Skin of body (tissue), 2 donors: ENCODE results near the gene SIL1. TPM values are rescaled to one million over a fixed set of nuclear protein-coding genes. Genes with fewer than 3 reads are reported as not detected.
"Not testable (repeated sequence)": the region's sequence is repeated elsewhere in the genome, so short reads cannot be mapped to it uniquely, and the experiment has no call there.

ENCODE experiments used
- DNase-seq: peaks from one replicate; lab custom pipeline; 2025; lab: John Stamatoyannopoulos, UW
- total RNA-seq: library from RNA; depleted of rRNA; stranded (reverse); fragments of >200 nt; gene quantifications from one replicate; pipeline ENCODE4 v1.2.3, GENCODE V29; 2014

The SIL1 gene
- total RNA-seq, 1 donor from 2014 or later, result 29.8 TPM

- DNase-seq, result no peak
Observed at GRCh38 chr5:139204196-139204595, 6.0 kb upstream of the SIL1 start.

GRCh38 chr5:139199321-139199720 is 1.2 kb upstream of the SIL1 start:
- DNase-seq, result no peak

GRCh38 chr5:139196296-139196956 is 1.7 kb downstream of the SIL1 start:
- DNase-seq, result no peak

- no peak for DNase-seq
Observed at GRCh38 chr5:139194486-139194885, 3.7 kb downstream of the SIL1 start.

GRCh38 chr5:139193928-139194327 is 4.2 kb downstream of the SIL1 start:
- no peak for DNase-seq

- DNase-seq, result not testable (repeated sequence)
Observed at GRCh38 chr5:139192906-139193305, 5.3 kb downstream of the SIL1 start.

- not testable (repeated sequence) for DNase-seq
Observed at GRCh38 chr5:139191954-139192353, 6.2 kb downstream of the SIL1 start.

GRCh38 chr5:139190125-139190524 is 8.0 kb downstream of the SIL1 start:
- DNase-seq, result peak; percentile 51

GRCh38 chr5:139188558-139189270 is 9.5 kb downstream of the SIL1 start:
- no peak for DNase-seq

- no peak for DNase-seq
Observed at GRCh38 chr5:139186752-139187326, 11.3 kb downstream of the SIL1 start.

GRCh38 chr5:139186261-139186660 is 11.9 kb downstream of the SIL1 start:
- DNase-seq, result no peak

GRCh38 chr5:139185589-139185988 is 12.6 kb downstream of the SIL1 start:
- DNase-seq, result no peak

GRCh38 chr5:139183502-139183901 is 14.7 kb downstream of the SIL1 start:
- DNase-seq, result no peak

- no peak for DNase-seq
Observed at GRCh38 chr5:139182528-139183296, 15.5 kb downstream of the SIL1 start.

- no peak for DNase-seq
Observed at GRCh38 chr5:139181835-139182452, 16.2 kb downstream of the SIL1 start.

GRCh38 chr5:139181322-139181730 is 16.8 kb downstream of the SIL1 start:
- DNase-seq, result no peak

GRCh38 chr5:139180850-139181249 is 17.3 kb downstream of the SIL1 start:
- no peak for DNase-seq

- DNase-seq, result not testable (repeated sequence)
Observed at GRCh38 chr5:139179778-139180513, 18.2 kb downstream of the SIL1 start.

- peak; percentile 28 for DNase-seq
Observed at GRCh38 chr5:139178935-139179334, 19.2 kb downstream of the SIL1 start.

GRCh38 chr5:139178589-139178917 is 19.6 kb downstream of the SIL1 start:
- DNase-seq, result no peak
